SJCRH30 (cell line): Measurements from ENCODE around the gene TOM1L2. TPM values are rescaled to one million over a fixed set of nuclear protein-coding genes. Genes with fewer than 3 reads are reported as not detected.

Experiments used
- DNase-seq, 2 experiments: peaks; one replicate each; pipeline ENCODE4 v3.0.0-alpha.2; 2015 to 2020
- H3K27ac ChIP-seq: fragments of 250-450 bp; sonication (Bioruptor Pico); 2 replicates; pipeline ENCODE4 v1.5.1; 2020; ENCODE audit warnings: mild to moderate bottlenecking, moderate library complexity
- H3K27me3 ChIP-seq: fragments of 250-450 bp; sonication (Bioruptor Pico); 2 replicates; pipeline ENCODE4 v1.5.1; 2020; ENCODE audit warnings: mild to moderate bottlenecking, moderate library complexity
- H3K36me3 ChIP-seq: fragments of 250-450 bp; sonication (Bioruptor Pico); 2 replicates; pipeline ENCODE4 v1.5.1; 2020; ENCODE audit warnings: mild to moderate bottlenecking, moderate library complexity
- H3K4me1 ChIP-seq: fragments of 250-450 bp; sonication (Bioruptor Pico); 2 replicates; pipeline ENCODE4 v1.5.1; 2020; ENCODE audit warnings: mild to moderate bottlenecking, moderate library complexity
- H3K4me3 ChIP-seq: fragments of 250-450 bp; sonication (Bioruptor Pico); 2 replicates; pipeline ENCODE4 v1.5.1; 2020; ENCODE audit warnings: mild to moderate bottlenecking, moderate library complexity
- H3K9me3 ChIP-seq: fragments of 250-450 bp; sonication (Bioruptor Pico); replicated peaks from 2 replicates; pipeline ENCODE4 v1.5.1; 2020; ENCODE audit warnings: mild to moderate bottlenecking, moderate library complexity
- total RNA-seq: library from RNA; depleted of rRNA; stranded (reverse); fragments of >200 nt; shearing (Covaris generic); gene quantifications from 2 replicates; pipeline ENCODE4 v1.2.3, GENCODE V29; 2014

TOM1L2 gene
- total RNA-seq, 1 experiment from 2014 or later: 30.0 TPM

DNA sequence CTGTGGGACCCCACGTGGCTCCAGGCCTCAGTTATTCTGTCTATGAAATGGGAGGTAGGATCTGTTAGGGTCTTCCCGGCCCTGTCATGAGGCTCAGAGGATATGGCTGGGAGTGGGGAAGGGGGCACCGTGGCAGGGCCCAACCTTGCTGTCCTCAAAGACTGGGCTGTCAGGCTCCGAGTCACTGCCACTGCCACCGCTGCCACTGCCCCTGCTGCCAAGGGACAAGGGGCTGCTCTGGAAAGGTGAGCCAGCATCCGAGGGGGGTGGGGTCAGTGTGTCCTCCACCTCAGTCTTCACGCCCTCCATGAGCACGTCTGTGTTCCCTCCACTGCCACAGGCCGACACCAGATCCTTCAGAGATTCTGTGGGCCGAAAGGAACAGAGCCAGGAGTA is 154.7 kb downstream of the TOM1L2 start:
- no peaks in the 10 kb centered on the region for H3K36me3 ChIP-seq
- no peak overlapping the region for H3K27ac ChIP-seq
- peaks cover 32% of the 10 kb centered on the region for H3K4me1 ChIP-seq

DNA sequence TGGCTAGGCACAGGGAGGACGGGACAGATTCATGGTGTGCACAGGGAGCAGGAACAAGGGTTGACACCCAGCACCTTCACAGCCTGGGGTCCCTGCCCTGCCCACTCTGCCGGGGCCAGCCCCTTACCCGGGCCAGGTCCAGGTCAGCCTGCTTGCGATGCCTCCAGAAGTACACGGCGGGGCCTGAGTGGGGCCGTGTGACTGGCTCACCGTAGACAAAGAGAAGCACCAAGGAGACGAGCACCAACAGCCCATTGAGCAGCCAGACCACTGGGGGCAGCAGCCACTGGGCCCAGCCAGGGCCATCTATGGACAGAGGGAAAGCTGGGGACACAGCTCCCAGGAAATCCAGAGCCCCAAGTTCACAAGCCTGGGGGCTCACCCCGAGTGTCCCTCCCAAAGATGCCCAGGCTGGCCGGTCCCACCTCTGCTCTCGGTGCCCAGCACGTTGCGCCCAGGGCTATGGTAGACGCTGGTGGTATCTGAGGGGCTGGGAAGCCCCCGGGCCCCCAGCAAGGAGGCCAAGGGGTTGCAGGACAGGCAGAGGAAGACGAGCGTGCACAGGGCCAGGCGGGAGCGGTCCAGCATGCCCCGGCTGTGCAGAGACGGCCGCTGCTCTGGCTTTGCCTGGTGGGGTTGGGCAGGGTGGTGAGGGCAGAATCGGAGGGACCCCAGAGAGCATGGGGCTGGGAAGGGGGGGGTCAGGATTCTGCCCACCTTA is 155.2 kb downstream of the TOM1L2 start:
- no peak overlapping the region for H3K27ac ChIP-seq
- no peaks in the 10 kb centered on the region for H3K9me3 ChIP-seq
- peaks cover under 1% of the 10 kb centered on the region for H3K36me3 ChIP-seq
- H3K4me1 ChIP-seq: peaks cover 34% of the 10 kb centered on the region
- DNase-seq: no peak
- H3K4me3 ChIP-seq: no peak overlapping the region
- no peaks in the 10 kb centered on the region for H3K27me3 ChIP-seq

More for the DNA sequence above, 154.7 kb downstream of the TOM1L2 start:
- no peaks in the 10 kb centered on the region for H3K27me3 ChIP-seq
- no peak overlapping the region for H3K4me3 ChIP-seq
- H3K9me3 ChIP-seq: no peaks in the 10 kb centered on the region
- no peak for DNase-seq

DNA sequence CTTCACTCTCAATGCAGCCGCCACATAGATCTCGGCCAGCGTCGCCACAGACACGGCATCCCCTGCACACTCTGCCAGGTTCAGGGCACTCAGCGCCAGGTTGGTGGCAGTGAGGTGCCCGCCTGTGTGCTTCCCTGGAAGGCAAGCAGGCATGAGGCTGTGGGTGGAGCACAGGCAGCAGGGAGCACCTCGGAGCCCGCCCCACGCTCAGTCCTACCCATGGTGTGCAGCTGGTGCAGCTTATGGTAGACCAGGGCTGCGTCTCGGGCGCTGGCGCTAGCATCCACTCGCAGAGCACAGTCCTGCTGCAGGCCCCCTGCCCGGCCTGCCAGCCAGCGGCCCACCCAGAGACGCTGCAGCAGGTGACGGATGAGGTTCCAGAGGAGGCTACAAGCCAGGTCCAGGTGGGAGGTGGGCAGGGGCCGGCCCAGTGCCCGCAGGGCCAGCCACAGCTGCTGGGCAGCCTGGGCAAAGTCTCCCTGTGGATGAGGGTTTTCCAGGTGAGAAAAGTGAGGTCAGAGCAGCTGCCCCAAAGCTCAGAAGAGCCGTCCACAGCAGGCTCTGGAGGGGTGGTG is 155.9 kb downstream of the TOM1L2 start:
- no peak overlapping the region for H3K4me3 ChIP-seq
- no peaks in the 10 kb centered on the region for H3K9me3 ChIP-seq
- H3K36me3 ChIP-seq: peaks cover 6% of the 10 kb centered on the region
- H3K27ac ChIP-seq: no peak overlapping the region
- H3K27me3 ChIP-seq: no peaks in the 10 kb centered on the region
- H3K4me1 ChIP-seq: peaks cover 36% of the 10 kb centered on the region
- DNase-seq: no peak

DNA sequence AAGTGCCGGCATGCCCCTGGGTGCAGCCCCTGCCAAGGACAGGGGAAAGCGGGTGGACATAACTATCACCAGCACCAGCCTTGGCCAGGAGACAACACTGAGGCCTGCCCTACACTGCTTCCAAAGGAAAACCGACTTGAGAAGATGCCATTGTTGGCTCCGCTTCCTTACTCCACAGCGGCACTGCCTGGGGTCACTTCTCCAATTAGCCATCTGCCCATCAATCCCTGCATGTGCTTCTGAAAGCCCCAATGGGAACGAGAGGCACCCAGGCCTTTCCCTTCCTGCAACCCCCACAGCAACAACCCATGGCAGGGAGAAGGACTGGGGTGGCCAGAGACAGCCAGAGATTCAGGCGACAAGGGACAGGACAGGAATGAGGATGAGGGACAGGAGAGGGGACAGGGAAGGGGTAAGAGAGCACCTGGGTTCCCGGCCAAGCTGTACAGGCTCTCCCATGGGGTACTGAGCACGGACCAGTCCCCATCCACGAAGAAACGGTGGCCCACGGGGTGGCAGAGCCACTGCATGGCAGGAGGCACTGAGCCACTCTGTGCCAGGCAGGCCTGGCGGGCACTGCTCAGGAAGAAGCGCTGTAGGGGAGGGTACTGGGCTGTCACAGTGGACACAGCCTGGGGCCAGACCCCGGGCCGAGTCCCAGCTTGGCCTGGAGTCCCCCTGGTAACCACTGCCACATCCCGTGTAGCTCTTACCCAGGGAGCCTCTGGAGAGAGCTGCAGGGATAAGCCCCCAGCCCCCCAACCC is 156.6 kb downstream of the TOM1L2 start:
- Histone ChIP-seq H3K36me3 (peaks cover 11% of the 10 kb centered on the region), H3K27me3 (no peaks in the 10 kb centered on the region), H3K27ac (no peak overlapping the region), H3K4me3 (no peak overlapping the region), H3K4me1 (peaks cover 36% of the 10 kb centered on the region), H3K9me3 (no peaks in the 10 kb centered on the region)
- DNase-seq: no peak

DNA sequence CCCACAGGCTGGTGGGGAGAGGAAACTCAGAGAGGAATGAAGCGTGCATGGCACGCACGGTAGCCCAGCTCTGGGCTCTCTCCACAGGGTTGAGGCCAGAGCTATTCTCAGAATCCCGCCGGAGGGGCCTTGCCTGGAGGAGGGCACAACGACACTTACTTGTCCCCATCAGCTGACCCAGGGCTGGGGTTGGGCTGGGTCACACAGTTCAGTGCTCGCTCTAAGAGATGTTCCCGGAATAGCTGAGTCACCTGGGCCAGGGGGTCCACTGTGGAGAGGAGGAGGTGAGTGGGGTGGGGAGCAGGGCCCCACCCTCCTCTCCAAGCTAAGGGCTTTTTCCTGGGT is 157.2 kb downstream of the TOM1L2 start:
- H3K9me3 ChIP-seq: no peaks in the 10 kb centered on the region
- no peak overlapping the region for H3K4me3 ChIP-seq
- H3K27me3 ChIP-seq: no peaks in the 10 kb centered on the region
- H3K36me3 ChIP-seq: peaks cover 17% of the 10 kb centered on the region
- no peak overlapping the region for H3K27ac ChIP-seq
- no peak for DNase-seq
- peaks cover 35% of the 10 kb centered on the region for H3K4me1 ChIP-seq

DNA sequence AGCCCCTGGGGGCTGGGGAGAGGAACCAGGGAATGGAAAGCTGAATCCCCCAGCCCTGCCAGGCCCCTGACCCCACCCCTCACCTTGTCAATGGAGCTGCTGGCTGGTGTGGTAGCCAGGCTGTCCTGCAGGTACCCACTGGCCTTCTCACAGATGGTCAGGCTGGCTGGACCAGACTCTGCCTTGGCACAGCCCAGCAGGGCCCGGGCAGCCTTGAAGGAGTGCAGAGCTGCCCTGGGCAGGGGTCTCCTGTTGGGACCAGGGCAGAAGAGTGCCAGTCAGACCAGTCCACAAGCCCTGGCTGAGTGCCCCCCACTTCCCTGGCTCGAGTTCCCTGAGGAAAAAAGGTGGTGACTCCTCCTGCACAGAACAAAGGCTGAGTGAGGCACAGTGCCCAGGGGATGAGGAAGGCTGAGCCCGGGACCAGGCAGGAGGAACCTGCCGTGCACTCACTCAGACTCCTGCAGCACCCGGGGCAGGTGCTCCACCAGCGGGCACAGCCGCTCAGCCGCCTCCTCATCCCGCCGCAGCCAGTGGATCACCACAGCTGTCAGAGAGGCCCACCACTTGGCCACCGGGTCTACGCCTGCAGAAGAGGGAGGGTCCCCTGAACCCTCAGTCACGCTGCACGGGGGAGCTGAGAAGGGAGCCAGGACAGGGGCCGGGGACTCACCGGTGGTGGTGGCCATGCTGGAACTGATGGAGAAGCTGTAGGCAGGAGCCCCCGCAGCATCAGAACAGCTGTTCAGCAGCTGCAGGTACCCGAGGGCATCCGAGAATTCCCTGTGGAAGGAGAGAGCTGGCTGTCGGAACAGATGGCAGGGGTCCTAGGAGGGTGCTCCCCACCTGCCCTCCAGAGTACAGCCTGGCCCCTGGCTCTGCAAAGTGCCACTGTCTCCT is 157.8 kb downstream of the TOM1L2 start:
- Histone ChIP-seq H3K4me1 (peaks cover 29% of the 10 kb centered on the region), H3K27ac (no peak overlapping the region), H3K4me3 (no peak overlapping the region), H3K36me3 (peaks cover 17% of the 10 kb centered on the region), H3K9me3 (no peaks in the 10 kb centered on the region), H3K27me3 (no peaks in the 10 kb centered on the region)
- DNase-seq: peak; percentile 93 to 95

DNA sequence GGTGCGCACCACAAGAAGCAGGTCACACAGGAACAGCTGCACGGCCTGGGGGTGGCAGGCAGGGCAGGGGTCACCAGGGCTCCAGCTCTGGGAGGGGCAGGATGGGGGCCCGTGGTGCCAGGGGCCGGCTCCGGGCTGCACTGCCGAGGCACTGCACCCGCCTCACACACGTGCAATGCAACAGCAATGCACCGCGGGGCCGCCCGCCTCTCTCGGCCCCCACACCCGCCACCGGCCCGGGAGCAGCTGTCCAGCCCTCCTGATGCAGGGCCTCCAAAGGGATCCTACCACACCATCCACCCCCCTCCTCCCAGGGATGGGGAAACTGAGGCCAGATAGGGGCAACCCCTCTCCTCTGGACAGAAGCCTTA is 158.5 kb downstream of the TOM1L2 start:
- no peak overlapping the region for H3K27ac ChIP-seq
- H3K4me1 ChIP-seq: peaks cover 28% of the 10 kb centered on the region
- no peaks in the 10 kb centered on the region for H3K27me3 ChIP-seq
- peaks cover 19% of the 10 kb centered on the region for H3K36me3 ChIP-seq
- DNase-seq: peak in 1 of 2 experiments; percentile 53
- H3K9me3 ChIP-seq: no peaks in the 10 kb centered on the region
- no peak overlapping the region for H3K4me3 ChIP-seq

DNA sequence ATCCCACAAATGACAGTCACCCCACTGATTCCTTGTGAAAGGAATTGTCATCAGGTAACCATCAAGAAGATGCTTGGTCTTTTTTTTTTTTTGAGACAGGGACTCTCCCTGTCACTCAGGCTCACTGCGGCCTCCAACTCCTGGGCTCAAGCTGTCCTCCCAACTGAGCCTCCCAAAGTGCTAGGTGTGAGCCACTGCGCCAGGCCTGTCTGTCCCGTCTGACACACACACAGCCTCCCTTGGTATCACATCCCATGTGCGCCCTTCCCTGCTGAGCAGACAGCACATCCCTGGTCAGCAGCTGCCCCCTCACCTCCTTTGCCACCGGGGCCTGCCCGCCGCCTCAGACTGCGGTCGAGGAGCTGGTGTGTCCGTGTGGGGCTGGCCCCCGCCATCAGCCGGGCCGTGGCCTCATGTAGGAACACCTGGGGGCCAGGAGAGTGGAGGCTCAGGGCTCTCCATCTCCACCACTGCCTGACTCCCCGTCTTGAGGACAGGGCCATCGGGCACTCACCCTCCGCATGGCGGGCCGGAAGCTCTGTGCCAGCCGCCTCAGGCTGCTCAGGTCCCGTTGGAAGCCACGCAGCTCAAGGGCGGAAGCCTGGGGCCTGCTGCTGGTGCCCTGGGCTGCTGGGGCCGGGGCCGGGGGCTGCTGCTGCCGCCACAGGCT is 159.0 kb downstream of the TOM1L2 start:
- Histone ChIP-seq H3K27me3 (no peaks in the 10 kb centered on the region), H3K9me3 (no peaks in the 10 kb centered on the region), H3K4me3 (no peak overlapping the region), H3K36me3 (peaks cover 23% of the 10 kb centered on the region), H3K27ac (no peak overlapping the region), H3K4me1 (peaks cover 28% of the 10 kb centered on the region)
- DNase-seq: no peak

DNA sequence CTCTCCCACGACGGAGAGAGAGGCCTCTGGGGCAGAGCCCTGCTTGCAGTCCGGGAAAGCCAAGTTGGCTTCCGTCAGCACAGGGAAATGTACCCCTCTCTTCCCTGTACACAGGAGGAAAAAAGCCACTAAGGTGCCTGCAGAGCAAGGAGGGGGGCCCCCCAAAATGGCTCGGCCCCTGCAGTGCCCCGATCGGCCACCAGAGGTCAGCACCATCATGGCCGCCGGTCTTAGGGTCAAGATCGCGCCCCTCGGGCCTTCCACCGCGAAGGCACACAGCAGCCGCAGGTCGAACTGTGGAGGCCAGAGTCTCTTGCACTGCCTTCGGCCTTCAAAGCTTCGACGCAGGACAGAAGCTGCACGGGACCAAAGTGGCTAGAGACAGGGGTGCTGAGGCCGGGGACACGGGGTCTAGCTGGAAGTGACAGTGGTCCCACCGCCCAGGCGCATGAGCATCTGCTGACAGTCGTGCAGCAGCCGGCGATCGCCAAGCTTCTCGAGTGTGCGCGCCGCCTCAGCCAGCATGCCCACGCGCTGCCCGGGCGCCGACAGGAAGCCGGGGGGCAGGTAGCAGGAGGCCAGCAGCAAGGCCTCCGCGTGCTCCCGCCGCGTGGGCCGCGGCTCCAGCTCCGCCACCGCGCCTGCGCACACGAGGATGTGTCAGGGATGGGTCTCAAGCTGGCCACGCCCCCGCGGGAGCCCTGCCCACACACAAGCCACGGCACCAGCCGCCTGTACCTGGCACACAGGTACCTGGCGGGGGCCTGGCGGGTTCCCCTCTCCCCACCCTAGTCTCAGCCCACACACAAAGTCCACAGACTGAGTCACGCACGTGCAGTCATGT is 159.8 kb downstream of the TOM1L2 start:
- peaks cover 28% of the 10 kb centered on the region for H3K4me1 ChIP-seq

DNA sequence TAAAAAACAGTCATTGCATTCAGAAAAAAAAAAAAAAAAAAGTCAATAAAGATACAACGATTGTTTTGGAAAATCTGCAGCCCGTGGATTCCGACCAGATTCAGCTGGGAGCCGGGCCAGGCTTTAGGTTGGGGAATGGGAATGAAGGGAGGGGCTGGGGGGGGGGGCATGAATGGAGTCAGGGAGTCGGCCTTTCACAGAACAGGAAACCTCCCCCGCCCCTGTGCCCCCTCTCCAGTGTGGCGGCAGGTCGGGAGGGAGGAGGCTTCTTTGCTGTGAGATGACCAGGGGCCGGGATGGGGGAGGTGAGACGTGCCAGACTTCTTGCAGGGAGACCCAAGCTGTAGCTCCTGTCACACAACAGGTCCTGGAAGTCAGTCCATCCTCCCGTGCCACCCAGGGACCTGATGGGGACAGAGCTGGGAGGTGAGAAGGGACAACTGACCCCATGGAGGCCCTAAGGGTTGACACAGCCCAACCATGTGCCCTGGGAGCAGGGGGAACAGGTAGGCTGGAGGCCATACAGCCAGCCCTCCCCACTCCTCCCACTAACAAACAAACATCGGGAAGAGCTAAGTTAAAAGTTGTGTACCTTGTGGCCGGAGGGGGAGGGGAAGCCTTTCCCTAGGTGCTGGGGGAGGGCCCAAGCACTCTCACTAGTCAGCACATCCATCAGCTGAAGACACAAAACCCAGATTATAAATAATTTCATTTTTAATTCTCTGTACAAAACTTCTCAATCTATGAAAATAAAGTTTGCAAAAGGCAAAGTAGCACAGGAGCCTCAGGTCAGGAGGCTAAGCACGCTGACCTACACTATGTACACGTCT is 160.6 kb downstream of the TOM1L2 start:
- H3K4me1 ChIP-seq: peaks cover 28% of the 10 kb centered on the region
- H3K27ac ChIP-seq: no peak overlapping the region
- DNase-seq: peak in 1 of 2 experiments; percentile 56

More for the DNA sequence above, 159.8 kb downstream of the TOM1L2 start:
- DNase-seq: peak; percentile 77 to 84
- Histone ChIP-seq H3K4me3 (no peak overlapping the region), H3K27ac (no peak overlapping the region), H3K27me3 (no peaks in the 10 kb centered on the region), H3K36me3 (peaks cover 30% of the 10 kb centered on the region), H3K9me3 (no peaks in the 10 kb centered on the region)

DNA sequence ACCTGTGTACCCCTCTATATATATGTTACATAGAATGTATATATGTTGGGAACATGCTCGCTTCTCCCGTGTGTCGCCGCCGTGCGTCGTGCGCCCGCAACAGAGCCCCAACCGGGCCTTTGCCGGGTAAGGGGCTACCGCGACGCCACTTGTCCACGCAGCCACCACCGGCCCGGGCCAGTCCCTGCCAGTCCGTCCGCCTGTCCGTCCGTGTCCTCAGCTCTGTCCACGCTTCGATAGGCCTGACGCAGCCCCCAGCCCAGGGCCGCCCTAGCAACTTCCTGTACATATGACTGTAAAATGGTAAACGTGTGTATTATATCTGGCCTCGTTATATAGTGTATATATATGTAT is 161.3 kb downstream of the TOM1L2 start:
- no peaks in the 10 kb centered on the region for H3K27me3 ChIP-seq
- H3K4me3 ChIP-seq: no peak overlapping the region
- peaks cover 28% of the 10 kb centered on the region for H3K4me1 ChIP-seq
- H3K9me3 ChIP-seq: no peaks in the 10 kb centered on the region
- H3K36me3 ChIP-seq: peaks cover 40% of the 10 kb centered on the region
- H3K27ac ChIP-seq: no peak overlapping the region
- no peak for DNase-seq

More for the DNA sequence above, 160.6 kb downstream of the TOM1L2 start:
- H3K9me3 ChIP-seq: no peaks in the 10 kb centered on the region
- no peaks in the 10 kb centered on the region for H3K27me3 ChIP-seq
- H3K4me3 ChIP-seq: no peak overlapping the region
- H3K36me3 ChIP-seq: peaks cover 32% of the 10 kb centered on the region

DNA sequence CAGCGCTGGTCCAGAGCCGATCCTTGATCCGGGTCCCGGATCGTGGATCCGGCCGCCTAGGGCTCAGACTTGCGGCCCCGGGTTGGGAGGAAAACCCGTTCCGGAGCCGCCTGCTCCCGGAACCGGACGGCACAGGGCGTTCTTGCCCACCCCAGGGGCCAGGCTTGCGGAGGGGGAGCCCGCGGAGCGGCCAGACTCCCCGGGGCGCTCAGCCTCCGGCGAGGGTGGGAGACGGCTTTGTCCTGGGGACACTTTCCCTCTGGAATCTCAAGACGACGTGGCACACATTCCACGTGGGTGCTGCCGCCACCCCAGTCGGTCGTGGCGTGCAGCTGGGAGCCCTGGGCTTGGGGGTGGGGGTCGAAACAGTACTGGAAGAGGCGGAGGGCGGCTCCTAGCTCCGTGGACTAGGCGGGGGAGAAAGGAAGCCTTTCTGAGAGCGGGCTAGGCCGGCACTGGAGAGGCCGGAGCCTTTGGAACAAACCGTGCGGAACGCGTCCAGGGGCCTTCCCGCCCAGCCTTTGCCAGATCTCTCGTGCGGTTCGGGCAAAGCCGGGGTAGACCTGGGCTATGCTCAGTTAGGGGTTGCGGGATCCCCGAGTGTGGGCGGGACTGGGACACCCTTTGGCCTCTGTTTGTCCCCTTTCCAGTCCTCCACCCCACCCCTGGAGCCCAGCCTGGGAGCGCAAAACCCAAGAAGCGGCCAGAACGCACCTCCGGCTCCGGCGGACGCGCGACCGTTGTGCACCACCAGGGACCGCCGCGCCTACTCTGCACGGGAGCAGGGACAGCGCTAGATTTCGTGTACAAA is 161.9 kb downstream of the TOM1L2 start:
- H3K27ac ChIP-seq: no peak overlapping the region
- peaks cover 45% of the 10 kb centered on the region for H3K36me3 ChIP-seq
- H3K4me3 ChIP-seq: no peak overlapping the region
- H3K27me3 ChIP-seq: no peaks in the 10 kb centered on the region
- H3K4me1 ChIP-seq: peaks cover 24% of the 10 kb centered on the region
- DNase-seq: no peak
- no peaks in the 10 kb centered on the region for H3K9me3 ChIP-seq
